ENCODE results near the gene NUDT16L1. TPM values are rescaled to one million over a fixed set of nuclear protein-coding genes. Genes with fewer than 3 reads are reported as not detected.
A peak's percentile ranks its signal among the peaks of the same experiment; 100 is the strongest.
"Not testable (repeated sequence)": the region's sequence is repeated elsewhere in the genome, so short reads cannot be mapped to it uniquely, and the experiment has no call there.

Gene NUDT16L1
- total and polyA plus RNA-seq, 2 of the 4 experiments (the other 2 are of a cell fraction) = 22.9 to 44.3 TPM

DNA sequence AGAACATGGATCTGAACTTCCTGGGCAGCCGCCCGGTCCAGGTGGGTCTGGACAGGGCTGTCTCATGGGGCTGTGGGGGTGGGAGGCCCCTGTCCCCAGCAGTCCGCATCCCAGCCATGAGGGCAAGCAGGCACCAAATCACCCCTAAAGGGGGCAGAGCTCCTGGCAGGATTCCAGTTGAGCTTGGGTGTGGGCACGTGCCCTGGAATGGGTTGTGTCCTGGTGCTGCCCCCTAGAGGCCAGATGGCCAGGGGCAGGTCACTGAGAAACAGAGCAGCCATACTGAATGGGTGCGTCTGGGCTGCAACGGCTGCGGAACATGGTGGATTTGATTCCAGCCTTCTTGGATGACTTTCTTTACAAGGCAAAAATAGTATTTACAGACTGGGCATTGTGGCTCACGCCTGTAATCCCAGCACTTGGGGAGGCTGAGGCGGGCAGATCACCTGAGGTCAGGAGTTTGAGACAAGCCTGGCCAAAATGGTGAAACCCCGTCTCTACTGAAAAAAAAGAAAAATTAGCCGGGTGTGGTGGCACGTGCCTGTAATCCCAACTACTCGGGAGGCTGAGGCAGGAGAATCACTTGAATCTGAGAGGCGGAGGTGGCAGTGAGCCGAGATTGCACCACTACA lies 42.8 kb upstream of the NUDT16L1 start:
- not testable (repeated sequence) for H3K18ac ChIP-seq (ENCODE audit: low read depth, low read length)
- CTCF ChIA-PET = interaction anchor here (0.6 kb wide), 1 partner anchor 13 kb away, joined by 3 read pairs; no protein-coding TSS in a partner anchor

More for the DNA sequence above, 42.8 kb upstream of the NUDT16L1 start:
- H2AK5ac ChIP-seq (ENCODE audit: low read depth, low read length); BruUV-seq (replicated peaks); H4K5ac ChIP-seq (ENCODE audit: low read depth, low read length); H2BK15ac ChIP-seq (ENCODE audit: low read depth, low read length); POLR2A ChIA-PET (ENCODE audit: unreplicated experiment); H3K23ac ChIP-seq (ENCODE audit: low read depth, low read length); H4K8ac ChIP-seq (ENCODE audit: low read depth in 2 of 2, low read length in 2 of 2); H3K4me1 ChIP-seq (ENCODE audit: control insufficient read depth, insufficient read depth, low read length); H3K4ac ChIP-seq (ENCODE audit: low read depth, low read length); H3K56ac ChIP-seq (ENCODE audit: extremely low read depth, insufficient read depth, low read length); H3K4me2 ChIP-seq (ENCODE audit: low read depth, low read length); dilution Hi-C loops (cut with HindIII; ENCODE audit: low sequenced_read_pairs, unreplicated experiment); H3K27ac ChIP-seq (ENCODE audit: insufficient read depth, low read length); H3K14ac ChIP-seq (replicated peaks; ENCODE audit: low read depth, low read length); H2AFZ ChIP-seq (replicated peaks; ENCODE audit: low read length, poor library complexity); in situ Hi-C loops (cut with MboI; ENCODE audit: low sequenced_read_pairs); H2BK120ac ChIP-seq (ENCODE audit: low read depth, low read length); H4K91ac ChIP-seq (ENCODE audit: insufficient read depth, low read depth, low read length); H3K9me1 ChIP-seq (ENCODE audit: insufficient read depth, low read length); H3K4me3 ChIP-seq (ENCODE audit: insufficient read depth, low read depth, low read length); H3K27me3 ChIP-seq (ENCODE audit: control insufficient read depth, insufficient read depth, low read length); H3K9me3 ChIP-seq (ENCODE audit: control insufficient read depth, insufficient read depth, low read length); H2BK5ac ChIP-seq (ENCODE audit: low read depth, low read length, poor library complexity, severe bottlenecking); H3K9ac ChIP-seq (ENCODE audit: low read depth, low read length); H2BK20ac ChIP-seq (ENCODE audit: low read depth, low read length); H2AK9ac ChIP-seq (replicated peaks; ENCODE audit: low read depth, low read length, poor library complexity); intact Hi-C loops (cut with micrococcal nuclease): not testable (repeated sequence)
- DNase-seq (peak; percentile 28), ATAC-seq (ENCODE audit: low read depth) (peak; percentile 67)
- WGBS, 2 experiments (ENCODE audit: extremely low coverage in 2 of 2, insufficient read length in 1 of 2) = 89% methylated on average over 9 of the region's 15 CpGs; no CpG with 5 or more reads in 1 of the 2 experiments
- peaks cover 12 to 44% of the 10 kb centered on the region in 2 experiments for H3K79me1 ChIP-seq (ENCODE audit: low read depth in 1 of 2, low read length in 2 of 2)
- H4K20me1 ChIP-seq (ENCODE audit: insufficient read depth, low read length) = peaks cover 54% of the 10 kb centered on the region
- TF ChIP-seq BHLHE40 (IDR thresholded peaks at IDR 0.05; ENCODE audit: low read depth, low read length) (peak; percentile 96), RAD21 (IDR thresholded peaks at IDR 0.05; ENCODE audit: low read length) (0 out of 2 replicates have a peak, but pooled peaks have one; percentile 25), SMC3 (IDR thresholded peaks at IDR 0.05; ENCODE audit: low read depth, low read length) (0 out of 2 replicates have a peak, but pooled peaks have one; percentile 13)
- TF ChIP-seq, protein P1, sequence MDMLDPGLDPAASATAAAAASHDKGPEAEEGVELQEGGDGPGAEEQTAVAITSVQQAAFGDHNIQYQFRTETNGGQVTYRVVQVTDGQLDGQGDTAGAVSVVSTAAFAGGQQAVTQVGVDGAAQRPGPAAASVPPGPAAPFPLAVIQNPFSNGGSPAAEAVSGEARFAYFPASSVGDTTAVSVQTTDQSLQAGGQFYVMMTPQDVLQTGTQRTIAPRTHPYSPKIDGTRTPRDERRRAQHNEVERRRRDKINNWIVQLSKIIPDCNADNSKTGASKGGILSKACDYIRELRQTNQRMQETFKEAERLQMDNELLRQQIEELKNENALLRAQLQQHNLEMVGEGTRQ (IDR thresholded peaks at IDR 0.05; ENCODE audit: low read depth, low read length) = peak; percentile 80
- TF ChIP-seq, protein P2, sequence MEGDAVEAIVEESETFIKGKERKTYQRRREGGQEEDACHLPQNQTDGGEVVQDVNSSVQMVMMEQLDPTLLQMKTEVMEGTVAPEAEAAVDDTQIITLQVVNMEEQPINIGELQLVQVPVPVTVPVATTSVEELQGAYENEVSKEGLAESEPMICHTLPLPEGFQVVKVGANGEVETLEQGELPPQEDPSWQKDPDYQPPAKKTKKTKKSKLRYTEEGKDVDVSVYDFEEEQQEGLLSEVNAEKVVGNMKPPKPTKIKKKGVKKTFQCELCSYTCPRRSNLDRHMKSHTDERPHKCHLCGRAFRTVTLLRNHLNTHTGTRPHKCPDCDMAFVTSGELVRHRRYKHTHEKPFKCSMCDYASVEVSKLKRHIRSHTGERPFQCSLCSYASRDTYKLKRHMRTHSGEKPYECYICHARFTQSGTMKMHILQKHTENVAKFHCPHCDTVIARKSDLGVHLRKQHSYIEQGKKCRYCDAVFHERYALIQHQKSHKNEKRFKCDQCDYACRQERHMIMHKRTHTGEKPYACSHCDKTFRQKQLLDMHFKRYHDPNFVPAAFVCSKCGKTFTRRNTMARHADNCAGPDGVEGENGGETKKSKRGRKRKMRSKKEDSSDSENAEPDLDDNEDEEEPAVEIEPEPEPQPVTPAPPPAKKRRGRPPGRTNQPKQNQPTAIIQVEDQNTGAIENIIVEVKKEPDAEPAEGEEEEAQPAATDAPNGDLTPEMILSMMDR (conservative IDR thresholded peaks at IDR 0.05; ENCODE audit: low read depth, low read length) = peak; percentile 67
- peaks cover 48% of the 10 kb centered on the region for H3K36me3 ChIP-seq (ENCODE audit: control insufficient read depth, insufficient read depth, low read length)
